Stimulated activated CD4-positive, alpha-beta T cell treated with anti-CD3 and anti-CD28 coated beads, Interleukin-4, amount 100 ng/mL, for 48 hours (primary cell): ENCODE measurements around the gene TCF3.

Source experiments
- DNase-seq, 2 donors: peaks; one replicate each; pipeline ENCODE4 v3.0.0-alpha.2; 2020; ENCODE audit warnings: low read depth in 2 of 2

The TCF3 gene

DNA sequence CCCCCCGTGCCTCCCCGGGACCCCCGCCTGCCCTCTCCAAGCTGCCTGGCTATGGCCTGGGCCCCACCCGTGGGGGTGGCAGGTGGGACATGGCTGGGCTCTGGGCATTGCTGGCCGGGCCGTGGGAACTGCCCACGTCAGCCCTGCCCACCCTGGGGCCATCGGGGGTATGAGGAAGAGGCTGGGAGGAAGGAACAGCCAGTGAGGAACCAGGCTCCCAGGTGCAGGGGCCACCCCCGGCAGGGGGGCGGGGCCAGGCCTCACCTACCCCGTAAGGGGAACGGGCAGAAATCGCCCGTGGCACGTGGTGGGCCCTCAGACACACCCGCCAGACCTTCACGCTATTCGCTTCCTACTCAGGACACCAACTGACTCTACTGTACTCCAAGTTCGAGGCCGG, 22.4 kb downstream of the TCF3 start:
- DNase-seq: no peak

DNA sequence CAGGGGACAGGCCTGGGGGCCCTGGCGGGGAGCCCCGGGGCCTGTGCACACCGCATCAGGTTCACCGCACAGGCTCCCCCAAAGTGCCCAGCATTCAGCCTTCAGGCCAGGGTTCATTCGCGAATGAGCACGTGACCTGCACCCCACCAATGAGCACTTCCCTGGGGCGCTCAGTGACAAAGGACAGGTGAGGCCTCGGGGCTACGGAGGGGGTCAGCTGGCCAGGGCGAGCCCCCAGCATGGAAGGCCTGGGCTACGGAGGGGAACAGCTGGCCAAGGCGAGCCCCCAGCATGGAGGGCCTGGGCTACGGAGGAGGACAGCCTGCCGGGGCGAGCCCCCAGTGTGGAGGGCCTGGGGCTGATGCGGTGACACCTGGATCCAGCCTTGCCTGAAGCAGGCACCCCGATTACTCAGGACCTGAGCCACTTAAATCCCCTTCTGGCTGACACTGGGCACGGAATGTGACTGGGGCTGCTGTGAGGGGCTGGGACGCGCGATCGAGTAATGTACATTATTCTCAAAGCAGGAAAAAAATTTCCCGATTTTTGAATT, 23.1 kb downstream of the TCF3 start:
- DNase-seq: no peak

DNA sequence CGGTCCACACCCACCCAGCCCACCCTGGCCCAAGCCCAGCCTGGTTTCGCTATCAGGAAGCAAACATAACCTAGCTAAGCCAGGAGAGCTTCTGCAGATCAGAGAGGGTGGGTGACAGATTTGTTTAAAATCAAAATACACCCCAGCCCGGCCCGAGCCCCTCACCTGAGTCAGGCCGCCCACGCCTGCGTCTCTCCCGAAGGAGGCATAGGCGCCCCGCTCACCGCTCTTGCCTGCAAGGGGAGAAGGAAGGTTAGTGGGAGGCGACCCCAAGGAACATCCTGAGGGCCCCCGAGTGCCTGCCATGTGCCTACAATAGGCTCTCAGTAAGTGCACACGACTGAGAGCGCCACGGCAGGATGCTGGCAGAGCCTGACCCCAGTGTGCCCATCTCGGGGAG, 25.2 kb downstream of the TCF3 start:
- no peak for DNase-seq

DNA sequence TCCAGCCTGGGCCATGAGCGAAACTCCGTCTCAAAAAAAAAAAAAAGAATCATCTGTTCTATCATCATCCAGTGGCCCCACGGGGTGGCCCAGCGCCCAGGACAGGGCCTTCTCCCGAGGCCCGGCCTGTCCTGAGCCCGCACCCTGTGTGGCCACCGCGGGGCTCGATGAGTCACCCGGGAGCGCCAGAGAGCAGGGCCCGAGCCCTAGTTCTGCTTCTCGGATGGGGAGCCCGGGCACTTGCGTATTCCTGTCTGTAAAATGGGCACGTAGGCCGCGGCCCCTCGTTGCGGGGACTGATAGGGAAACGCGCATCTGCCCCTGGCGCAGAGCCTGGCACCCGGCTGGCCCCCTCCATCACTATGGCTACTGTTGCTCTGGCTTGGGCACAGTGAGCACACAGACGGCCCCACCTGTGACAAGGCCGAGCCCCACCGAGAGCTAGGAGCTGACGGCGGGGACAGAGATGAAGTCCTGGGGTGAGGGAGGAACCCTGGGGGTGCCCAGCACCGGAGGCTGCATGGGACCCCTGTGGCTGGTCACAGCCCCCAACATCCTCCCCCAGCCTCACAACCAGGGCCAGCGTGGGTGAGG, 25.9 kb downstream of the TCF3 start:
- no peak for DNase-seq

DNA sequence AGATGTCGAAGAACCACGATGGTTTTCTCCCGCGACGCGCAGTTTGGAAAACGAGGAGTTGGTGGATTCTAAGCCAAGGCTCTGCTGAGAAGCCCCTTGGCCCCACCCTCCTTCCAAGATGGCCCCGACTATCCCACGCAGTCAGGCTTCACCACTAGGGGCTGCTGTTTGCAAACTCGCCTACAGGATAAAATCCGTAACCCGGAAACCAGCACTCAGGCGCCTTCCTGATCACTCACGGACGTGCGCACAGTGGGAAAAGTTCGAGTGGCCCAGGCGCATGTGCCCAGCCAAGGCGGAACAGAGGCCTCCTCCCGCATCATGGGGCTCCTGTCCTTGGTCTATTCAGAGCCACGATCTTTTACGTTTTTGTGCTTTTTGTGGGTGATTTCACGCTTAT, 28.0 kb downstream of the TCF3 start:
- peak; percentile 40 for DNase-seq

DNA sequence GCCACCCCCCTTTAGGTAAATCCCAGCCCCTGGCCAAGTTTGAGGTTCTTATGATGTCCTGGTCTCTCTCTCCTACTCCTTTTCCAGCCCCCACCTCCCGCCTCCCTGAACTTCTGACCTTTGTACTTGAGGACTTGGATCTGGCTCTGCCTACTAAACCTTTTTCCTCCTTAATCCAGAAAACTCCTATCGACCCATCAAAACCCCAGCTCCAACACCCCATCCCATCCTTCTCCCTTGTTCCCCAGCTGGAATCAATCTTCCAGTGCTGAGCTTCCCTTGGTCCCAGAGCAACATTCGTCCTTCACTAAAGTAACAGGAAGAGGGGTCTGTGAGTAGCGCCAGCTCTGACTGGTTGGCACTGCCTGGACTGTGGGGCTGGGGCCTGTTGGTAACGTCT, 29.9 kb downstream of the TCF3 start:
- no peak for DNase-seq

DNA sequence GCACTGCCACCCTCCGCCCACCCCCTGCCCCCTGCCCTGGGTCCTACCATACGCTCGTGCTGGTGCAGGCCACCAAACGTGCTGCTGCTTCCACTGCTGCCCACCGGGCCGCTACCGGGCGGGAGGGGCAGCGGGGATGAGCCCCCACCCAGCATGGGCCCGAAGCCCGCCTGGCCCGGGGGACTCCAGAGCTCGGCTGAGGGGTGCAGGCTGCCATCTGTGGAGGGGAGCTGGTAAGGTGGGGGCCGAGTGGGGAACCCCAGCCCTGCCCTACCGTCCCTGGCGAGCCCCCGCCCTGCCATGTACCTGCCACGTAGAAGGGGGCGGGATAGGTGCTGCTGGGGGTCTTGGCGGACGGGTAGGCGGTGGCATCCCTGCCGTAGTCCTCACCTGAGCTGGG, 30.4 kb downstream of the TCF3 start:
- DNase-seq: no peak

DNA sequence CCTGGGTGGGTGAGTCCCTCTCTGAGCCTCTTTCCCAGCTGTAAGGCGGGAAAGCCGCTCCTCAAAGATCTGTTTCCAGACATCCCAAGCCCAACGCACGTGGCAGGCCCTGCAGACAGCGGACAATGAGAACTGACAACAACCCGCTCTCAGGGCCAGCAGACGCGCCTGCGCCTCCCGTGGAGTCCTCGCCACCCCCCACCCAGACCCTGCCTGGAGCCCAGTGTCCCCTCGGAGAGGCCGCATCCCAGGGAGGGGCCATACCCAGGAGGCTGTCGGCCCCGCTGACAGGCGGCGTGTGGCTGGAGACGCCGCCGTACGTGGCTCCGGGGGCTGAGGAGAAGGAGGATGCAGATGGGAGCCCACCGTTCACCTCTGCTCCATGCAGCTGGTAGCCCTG, 30.8 kb downstream of the TCF3 start:
- DNase-seq: no peak

DNA sequence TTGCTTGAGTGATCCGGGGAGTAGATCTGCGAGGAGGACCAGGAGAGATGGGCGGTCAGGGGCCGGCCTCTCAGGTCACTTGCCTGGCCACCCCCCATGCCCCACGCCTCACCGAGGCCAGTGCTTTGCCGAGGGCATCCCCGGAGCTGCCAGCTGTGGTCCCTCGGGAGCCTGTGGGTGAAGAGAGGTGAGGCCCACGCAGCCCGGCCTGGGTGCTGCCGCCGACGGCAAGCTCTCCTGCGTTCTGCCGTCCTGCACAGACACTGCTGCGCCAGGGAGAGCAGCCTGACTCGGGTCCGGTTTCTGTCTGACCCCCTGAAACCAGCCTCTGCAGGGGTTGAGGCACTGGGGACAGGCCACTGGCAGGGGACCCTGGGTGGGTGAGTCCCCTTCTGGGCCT, 31.4 kb downstream of the TCF3 start:
- no peak for DNase-seq

DNA sequence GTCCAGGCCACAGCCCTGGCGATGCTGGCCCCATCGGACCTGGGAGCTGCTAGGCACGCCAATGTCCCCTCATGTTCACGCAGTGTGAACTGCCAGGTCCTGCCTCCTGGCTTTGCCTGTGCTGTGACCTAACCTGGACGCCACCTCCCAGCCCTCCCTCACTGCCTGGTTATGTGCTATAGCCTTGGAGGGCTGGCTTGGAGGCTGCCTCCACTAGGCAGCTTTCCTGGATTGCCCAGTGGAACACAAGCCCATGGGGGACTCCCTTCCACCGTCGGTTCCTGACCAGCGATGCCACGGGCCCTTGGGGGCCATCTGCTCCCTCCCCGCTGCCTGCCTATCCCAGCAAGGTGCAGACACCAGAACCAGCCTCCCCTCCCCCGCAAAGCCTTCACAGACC, 31.9 kb downstream of the TCF3 start:
- DNase-seq: no peak

DNA sequence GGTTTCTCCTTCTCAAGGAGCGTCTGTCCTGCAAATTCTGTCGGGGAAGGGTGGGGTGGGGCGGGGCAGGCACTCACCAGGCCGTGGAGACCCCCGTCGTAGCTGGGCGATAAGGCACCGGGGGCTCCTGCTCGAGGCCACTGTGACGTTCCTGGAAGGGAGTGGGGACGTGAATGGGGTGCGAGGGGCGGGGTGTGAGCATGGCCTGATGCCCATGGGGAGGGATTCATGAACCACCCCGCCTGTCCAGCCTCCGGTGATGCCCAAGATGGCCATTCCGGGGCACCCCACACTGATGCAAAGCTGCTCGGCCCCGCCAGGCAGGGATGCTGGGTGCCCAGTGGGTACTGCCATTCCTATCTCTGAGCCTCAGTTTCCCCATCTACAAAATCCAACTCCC, 32.7 kb downstream of the TCF3 start:
- no peak for DNase-seq

DNA sequence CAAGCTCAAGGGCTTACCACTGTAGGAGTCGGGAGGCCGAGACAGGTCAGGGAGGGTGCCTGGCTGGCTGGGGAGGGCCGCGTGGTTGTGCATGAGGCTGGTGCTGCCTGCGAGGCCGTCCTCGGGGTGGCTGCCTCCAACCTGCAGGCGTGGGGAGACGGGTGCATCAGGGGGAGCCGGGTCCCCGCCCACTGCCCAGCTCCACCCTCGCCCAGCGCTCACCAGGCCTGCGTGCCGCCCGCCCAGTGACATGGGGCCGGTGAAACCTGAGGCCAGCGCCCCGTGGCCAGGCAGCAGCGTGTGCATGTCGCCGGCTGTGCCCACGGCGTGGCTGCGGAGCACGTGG, 33.3 kb downstream of the TCF3 start:
- no peak for DNase-seq

DNA sequence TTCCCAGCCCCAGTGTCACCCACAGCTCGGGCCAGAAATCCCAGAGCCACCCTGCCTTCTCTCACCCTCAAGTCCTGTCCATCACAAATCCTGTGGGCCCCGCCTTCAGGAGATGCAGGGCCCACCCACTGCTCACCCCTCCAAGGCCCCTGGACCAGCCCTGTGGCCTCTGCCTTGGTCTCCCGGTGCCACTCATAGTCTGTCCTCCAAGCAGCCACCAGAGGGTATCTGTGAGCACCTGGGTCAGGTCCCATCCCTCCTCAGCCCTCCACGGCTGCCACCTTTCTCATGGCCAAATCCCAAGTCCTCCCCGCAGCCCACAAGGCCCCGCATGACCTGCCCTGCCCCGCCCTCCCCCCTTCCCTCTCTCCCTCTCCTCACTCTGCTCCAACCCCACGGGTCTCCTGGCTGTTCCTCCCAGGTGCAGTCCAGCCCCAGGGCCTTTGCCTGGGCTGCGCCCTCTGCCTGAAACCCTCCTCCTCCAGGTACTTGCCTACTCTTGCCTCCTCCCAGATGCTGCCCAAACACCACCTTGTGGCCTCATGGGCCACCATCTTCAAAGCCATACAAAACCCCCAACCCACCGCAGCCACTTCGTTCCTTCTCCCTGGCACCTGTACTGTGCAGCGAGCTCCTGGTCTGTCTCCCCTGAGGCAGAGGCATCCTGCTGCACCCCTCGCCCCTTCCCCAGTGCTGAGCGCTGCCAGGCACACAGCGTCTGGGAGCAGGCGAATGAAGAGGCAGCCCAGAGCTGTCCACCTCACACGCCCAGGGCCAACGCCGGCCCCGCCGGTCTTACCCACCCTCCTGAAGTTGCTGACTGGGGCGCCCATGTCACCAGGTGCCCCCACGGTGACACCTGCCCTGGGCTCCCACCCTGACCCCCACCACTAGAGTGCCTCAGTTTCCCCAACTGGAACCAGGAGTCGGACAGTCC, 34.0 kb downstream of the TCF3 start:
- no peak for DNase-seq

DNA sequence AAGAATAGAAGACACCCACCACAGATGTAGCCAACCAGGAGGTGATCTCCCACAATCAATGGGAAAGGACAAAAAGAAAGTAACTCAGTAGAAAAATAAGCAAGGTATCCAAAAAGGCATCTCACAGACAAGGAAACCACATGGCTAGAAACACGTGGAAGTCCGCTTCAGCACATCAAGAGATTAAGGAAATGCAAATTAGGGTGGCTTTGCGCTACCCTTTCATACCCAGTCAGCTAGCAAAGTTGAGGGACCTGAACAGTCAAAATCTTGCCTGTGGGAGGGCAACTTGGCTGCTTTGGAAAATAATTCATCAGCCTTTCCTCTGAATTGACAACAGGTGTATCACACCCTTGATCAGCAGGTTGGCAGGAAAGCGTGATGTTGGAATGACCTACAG, 35.5 kb downstream of the TCF3 start:
- no peak for DNase-seq

DNA sequence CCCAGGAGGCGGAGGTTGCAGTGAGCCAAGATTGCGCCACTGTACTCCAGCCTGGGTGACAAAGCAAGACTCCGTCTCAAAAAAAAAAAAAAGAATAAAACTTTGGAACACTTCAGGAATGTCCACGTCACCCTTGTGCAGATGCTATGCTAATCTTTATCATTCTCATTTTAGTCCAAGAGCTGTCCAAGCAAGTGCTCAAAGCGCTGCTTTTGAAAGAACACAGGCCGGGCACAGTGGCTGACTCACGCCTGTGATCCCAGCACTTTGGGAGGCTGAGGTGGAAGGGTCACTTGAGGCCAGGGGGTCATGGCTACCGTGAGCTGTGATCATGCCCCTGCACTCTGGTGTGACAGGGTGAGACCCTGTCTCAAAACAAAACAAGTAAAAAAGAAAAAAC, 36.0 kb downstream of the TCF3 start:
- no peak for DNase-seq

DNA sequence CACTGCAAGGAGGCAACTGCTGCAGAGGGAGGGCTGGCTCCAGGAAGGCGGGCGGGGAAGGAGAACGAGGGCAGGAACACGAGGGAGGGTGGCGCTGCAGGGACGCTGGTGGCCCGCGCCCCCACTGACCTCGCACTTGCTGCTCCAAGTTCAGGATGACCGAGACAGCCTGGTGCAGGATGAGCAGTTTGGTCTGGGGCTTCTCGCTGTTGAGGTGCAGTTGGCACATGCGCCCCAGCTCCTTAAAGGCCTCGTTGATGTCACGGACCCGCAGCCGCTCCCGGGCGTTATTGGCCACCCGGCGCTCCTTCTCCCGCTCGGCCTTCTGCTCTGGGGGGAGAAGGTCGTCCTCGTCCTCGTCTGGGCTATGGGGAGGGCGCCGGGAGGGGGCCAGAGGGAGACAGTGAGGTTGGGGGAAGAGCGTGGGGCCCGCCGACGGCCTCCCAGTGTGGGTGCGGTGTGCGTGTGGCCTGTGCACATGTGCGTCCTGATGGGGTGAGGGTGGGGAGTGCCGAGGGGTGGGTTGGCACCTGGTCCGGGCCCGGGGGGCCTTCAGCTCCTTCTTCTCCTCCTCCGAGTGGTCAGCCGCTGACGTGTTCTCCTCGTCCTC, 37.2 kb downstream of the TCF3 start:
- no peak for DNase-seq

DNA sequence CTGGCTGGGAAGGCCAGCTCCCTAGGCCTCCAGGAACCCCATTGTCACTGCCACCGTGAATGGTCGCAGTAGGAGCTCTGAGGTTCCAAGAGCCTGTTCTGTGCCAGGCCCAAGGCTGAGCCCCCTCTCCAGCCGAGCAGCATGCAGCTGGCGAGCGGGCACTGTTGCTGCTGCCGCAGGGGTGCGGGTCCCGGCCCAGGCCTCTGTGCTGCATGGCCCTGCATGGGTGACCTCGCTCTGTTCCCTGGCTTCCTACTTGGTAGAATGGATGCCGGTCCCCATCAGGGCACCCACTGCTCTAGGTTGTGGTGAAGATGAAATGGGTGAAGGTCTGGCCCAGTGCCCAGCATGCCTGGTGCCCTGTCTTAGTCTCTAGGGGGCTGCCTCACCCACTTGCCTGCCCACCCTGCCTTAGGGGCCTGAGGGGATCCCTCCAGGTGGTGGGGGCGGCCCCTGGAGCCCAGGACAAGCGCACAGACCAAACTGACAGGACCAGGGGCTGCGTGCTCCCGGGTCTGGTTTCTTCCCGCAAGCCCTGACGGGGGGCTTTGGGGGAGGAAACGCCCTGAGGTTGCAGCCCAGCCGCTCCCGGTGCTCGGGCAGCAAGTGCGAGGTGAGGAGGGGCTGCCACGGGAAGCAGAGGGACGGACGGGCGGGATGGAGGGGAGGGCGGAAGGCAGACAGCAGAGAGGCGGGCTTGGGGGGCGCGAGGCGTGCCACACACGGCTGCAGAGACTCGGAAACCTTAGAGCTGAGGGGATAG, 38.4 kb downstream of the TCF3 start:
- DNase-seq: no peak

DNA sequence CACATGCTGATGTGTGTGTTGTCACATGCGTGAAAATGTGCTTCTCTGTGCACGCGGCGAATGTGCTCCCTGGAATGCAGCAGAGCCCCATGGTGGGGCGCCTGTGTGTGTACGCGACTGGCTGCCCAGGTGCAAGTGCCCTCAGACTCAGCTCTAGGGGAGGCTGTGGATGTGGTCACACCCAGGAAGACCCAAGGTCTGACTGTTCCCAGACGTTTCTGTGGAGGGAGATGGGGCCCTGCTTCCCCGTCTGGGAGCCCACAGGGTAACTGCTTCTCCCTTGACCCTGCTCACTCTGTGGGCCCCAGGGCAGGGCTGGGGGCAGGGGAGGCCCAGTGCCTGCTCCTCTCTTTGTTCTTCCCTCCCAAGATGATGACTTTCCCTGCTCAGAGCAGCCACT, 39.3 kb downstream of the TCF3 start:
- no peak for DNase-seq

DNA sequence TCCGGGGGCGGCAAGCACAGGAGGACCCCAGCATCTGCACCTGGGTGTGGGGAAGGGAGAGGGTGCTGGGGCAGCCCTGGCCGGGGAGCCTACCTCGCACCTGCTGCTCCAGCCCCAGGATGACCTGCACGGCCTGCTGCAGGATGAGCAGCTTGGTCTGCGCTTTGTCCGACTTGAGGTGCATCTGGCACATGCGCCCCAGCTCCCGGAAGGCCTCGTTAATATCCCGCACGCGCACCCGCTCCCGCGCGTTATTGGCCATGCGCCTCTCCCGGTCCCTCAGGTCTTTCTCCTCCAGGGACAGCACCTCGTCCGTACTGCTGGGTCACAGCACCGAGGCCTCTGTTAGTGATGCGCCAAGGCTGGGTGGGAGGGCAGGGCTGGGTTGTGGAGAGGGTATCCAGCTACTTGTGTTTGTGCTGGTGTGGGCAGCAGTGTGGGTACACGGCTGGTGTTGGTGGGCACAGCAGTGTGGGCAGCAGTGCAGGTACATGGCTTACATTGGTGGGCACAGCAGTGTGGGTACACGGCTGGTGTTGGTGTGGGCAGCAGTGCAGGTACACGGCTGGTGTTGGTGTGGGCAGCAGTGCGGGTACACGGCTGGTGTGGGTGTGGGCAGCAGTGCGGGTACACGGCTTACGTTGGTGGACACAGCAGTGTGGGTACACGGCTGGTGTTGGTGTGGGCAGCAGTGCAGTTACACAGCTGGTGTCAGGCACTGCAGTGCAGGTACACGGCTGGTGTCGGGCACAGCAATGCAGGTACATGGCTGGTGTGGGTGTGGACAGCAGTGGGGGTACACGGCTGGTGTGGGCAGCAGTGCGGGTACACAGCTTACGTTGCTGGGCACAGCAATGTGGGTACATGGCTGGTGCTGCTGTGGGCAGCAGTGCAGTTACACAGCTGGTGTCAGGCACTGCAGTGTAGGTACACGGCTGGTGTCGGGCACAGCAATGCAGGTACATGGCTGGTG, 40.0 kb downstream of the TCF3 start:
- no peak for DNase-seq

DNA sequence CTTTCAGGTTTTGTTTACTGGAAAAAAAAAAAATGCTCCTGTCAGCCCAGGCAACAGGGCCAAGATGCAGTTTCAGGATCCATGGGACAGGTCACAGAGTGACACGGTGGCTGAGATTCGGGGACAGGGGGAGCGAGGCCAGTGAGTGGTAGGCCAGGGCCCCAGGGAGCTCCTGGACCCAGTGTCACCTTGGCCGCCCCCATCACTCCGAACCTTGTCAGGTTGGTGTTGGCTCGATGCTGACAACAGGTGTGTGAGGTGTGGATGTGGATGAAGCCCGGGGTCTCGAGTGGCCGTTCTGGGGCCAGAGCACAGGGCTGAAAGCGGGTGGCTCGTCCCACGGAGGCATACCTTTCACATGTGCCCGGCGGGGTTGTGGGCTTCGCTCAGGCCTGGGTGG, 41.1 kb downstream of the TCF3 start:
- no peak for DNase-seq

DNA sequence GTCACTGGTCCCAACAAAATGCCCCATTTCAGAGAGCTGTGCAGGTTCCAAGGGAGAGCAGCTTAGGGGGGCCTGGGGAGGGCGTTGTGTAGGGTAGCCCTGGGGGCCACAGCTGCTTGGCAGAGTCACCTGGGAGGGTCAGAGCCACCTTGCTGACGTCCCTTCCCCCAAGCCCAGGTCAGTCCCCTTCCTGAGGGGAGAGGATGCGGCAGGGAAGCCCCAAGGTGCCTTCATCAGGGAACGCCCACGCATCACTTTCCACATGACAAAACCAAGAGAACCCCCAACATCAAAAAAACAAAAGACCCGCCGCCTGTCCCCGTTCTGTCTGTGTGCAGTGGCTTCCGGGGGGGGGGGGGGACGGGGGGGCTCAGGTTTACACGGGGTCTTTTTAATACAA, 41.8 kb downstream of the TCF3 start:
- no peak for DNase-seq
